Calu3 (cell line): Measurements from ENCODE around the gene ADGRV1. TPM values are rescaled to one million over a fixed set of nuclear protein-coding genes. Genes with fewer than 3 reads are reported as not detected.

ENCODE experiments used
- BruUV-seq: library from RNA; stranded (reverse); fragments of 400-500 nt; replicated peaks from 2 replicates; lab custom pipeline; 2021; lab: Mats Ljungman, UMichigan
- CTCF ChIA-PET: fragments of 300-600 bp; sonication (Branson Sonifier 250); formaldehyde crosslinking; loops from one replicate; lab custom pipeline; 2022; ENCODE audit warnings: antibody characterized with exemption; lab: Charles Lee
- DNase-seq: peaks from one replicate; pipeline ENCODE4 v3.0.0; 2022
- H3K27ac Mint-ChIP-seq: one replicate; pipeline ENCODE4 v1.8.0; 2022; ENCODE audit warnings: mixed read lengths; ENCODE audit not compliant: unreplicated experiment
- H3K27me3 Mint-ChIP-seq: one replicate; pipeline ENCODE4 v1.8.0; 2022; ENCODE audit warnings: mixed read lengths; ENCODE audit not compliant: unreplicated experiment
- H3K36me3 Mint-ChIP-seq: one replicate; pipeline ENCODE4 v1.8.0; 2022; ENCODE audit warnings: mild to moderate bottlenecking, moderate library complexity, mixed read lengths; ENCODE audit not compliant: insufficient read depth, unreplicated experiment
- H3K4me1 Mint-ChIP-seq: one replicate; pipeline ENCODE4 v1.8.0; 2022; ENCODE audit warnings: mild to moderate bottlenecking, low read depth, mixed read lengths; ENCODE audit not compliant: unreplicated experiment
- H3K4me3 Mint-ChIP-seq: one replicate; pipeline ENCODE4 v1.8.0; 2022; ENCODE audit warnings: mild to moderate bottlenecking, low read depth, moderate library complexity, mixed read lengths; ENCODE audit not compliant: unreplicated experiment
- H3K9me3 Mint-ChIP-seq: one replicate; pipeline ENCODE4 v1.8.0; 2022; ENCODE audit warnings: low read depth, mixed read lengths; ENCODE audit not compliant: unreplicated experiment
- CTCF ChIP-seq: fragments of 200-600 bp; IDR thresholded peaks from one replicate; pipeline ENCODE4 v1.8.0; 2022; ENCODE audit warnings: antibody characterized with exemption; ENCODE audit not compliant: unreplicated experiment
- intact Hi-C: fragments of 100-400 bp; cut with micrococcal nuclease; formaldehyde crosslinking; loops from one replicate; pipeline ENCODE4 v1.10.0; 2022; ENCODE audit not compliant: unreplicated experiment
- total RNA-seq: library from RNA; stranded (reverse); gene quantifications from 2 replicates; pipeline ENCODE4 v1.2.3, GENCODE V29; 2022

ADGRV1 gene
- total RNA-seq, 1 experiment from 2014 or later = 1.8 TPM

- no peak for DNase-seq
- H3K9me3 Mint-ChIP-seq = peaks cover 3% of the 10 kb centered on the region
- peak overlapping the region; percentile 62 for H3K27ac Mint-ChIP-seq
- no peak for TF ChIP-seq CTCF
- H3K36me3 Mint-ChIP-seq = no peaks in the 10 kb centered on the region
- no peaks in the 10 kb centered on the region for H3K27me3 Mint-ChIP-seq
- CTCF ChIA-PET = no interaction called here
- H3K4me3 Mint-ChIP-seq = no peak overlapping the region
- intact Hi-C loops = loop anchor here (5.0 kb wide), 1 partner anchor 134 kb away; no protein-coding TSS in a partner anchor
- peaks cover 35% of the 10 kb centered on the region for H3K4me1 Mint-ChIP-seq
- BruUV-seq = no TSS peak
These were observed 517.5 kb downstream of the ADGRV1 start for GRCh38 chr5:91076138-91076537.

GRCh38 chr5:91077623-91078022 is 519.0 kb downstream of the ADGRV1 start:
- H3K27ac Mint-ChIP-seq = no peak overlapping the region
- H3K9me3 Mint-ChIP-seq = peaks cover 3% of the 10 kb centered on the region
- intact Hi-C loops = loop anchor here (5.0 kb wide), 1 partner anchor 135 kb away; no protein-coding TSS in a partner anchor
- H3K4me3 Mint-ChIP-seq = no peak overlapping the region
- no peaks in the 10 kb centered on the region for H3K27me3 Mint-ChIP-seq
- DNase-seq = no peak
- peaks cover 35% of the 10 kb centered on the region for H3K4me1 Mint-ChIP-seq
- CTCF ChIA-PET = no interaction called here
- no peaks in the 10 kb centered on the region for H3K36me3 Mint-ChIP-seq
- no TSS peak for BruUV-seq
- no peak for TF ChIP-seq CTCF

GRCh38 chr5:91079037-91079436 is 520.4 kb downstream of the ADGRV1 start:
- H3K27ac Mint-ChIP-seq = no peak overlapping the region
- BruUV-seq = no TSS peak
- H3K4me3 Mint-ChIP-seq = no peak overlapping the region
- H3K27me3 Mint-ChIP-seq = no peaks in the 10 kb centered on the region
- CTCF ChIA-PET = interaction anchor here (1.1 to 1.3 kb wide), 2 partner anchors 49 to 118 kb away, joined by 3 read pairs; no protein-coding TSS in a partner anchor
- H3K36me3 Mint-ChIP-seq = no peaks in the 10 kb centered on the region
- no peak for DNase-seq
- peaks cover 34% of the 10 kb centered on the region for H3K4me1 Mint-ChIP-seq
- TF ChIP-seq CTCF = no peak
- H3K9me3 Mint-ChIP-seq = peaks cover 4% of the 10 kb centered on the region
- intact Hi-C loops = loop anchor here (5.0 kb wide), 1 partner anchor 137 kb away; no protein-coding TSS in a partner anchor

GRCh38 chr5:91089758-91090157 is 531.2 kb downstream of the ADGRV1 start:
- Mint-ChIP-seq H3K4me1 (no peaks in the 10 kb centered on the region), H3K4me3 (no peak overlapping the region), H3K36me3 (no peaks in the 10 kb centered on the region), H3K27ac (no peak overlapping the region), H3K27me3 (no peaks in the 10 kb centered on the region), H3K9me3 (no peaks in the 10 kb centered on the region)
- intact Hi-C loops = no loop called here
- CTCF ChIA-PET = no interaction called here
- no TSS peak for BruUV-seq
- no peak for TF ChIP-seq CTCF
- no peak for DNase-seq
